CMK (cell line): ENCODE data around the gene SLIT3.

Experiments used
- DNase-seq: peaks from one replicate; pipeline ENCODE4 v3.0.0-alpha.2; 2010; ENCODE audit warnings: low read depth

SLIT3 gene

DNA sequence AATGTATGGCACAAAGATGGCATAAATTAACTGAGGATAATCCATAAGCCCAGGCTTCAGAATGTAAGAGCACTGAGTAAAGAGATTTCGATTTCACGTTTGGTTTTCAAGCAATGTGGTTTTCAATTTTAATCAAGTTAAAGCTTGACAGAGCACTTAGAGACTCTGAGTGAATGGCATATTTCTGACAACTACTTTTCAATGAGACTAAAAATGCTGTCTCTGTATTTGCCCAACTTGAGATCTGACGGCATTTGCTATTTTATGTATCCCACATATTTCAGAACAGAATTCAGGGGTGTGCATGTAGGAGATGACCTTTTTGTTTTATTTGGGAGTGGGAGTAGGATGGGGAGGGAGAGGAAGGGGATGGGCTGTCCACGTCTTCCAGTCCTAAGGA is 441.5 kb downstream of the SLIT3 start:
- no peak for DNase-seq

DNA sequence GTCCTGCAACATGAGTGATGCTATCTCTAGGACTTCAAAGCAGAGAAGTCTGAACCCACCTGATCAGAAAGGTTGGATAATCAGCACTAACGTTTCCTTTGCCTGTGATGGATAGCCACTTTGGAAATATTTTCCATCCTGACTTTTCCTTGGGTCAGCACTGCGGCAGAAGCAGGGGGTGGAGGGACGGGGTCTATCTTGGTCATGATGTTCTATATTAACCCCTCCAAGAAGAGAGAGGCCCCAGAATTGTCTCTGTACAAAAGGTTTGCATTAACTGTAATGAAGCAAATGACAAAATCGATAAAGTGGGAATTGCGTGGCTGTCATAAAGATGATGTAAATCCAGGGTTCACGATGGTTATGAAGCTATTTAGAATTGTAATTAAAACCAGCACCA is 441.9 kb downstream of the SLIT3 start:
- no peak for DNase-seq

DNA sequence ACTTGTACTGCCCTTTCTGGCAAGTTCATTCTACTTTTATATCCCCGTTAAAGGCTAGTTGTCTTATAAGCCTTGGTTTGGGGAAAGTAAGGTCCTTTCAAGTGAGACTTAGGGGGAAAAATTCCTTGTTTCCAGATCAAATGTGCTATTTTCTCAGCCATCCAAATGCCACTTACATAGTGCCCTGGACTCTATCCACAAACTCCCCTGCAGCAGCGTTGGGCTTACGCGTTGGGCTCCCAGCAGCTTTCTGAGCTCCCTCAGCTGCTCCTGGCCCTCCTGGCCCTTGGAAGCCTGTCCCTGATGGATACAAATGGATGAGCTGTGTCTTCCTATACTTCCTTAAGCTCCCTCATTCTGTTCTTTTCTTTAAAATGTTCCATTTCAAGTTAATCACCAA is 442.6 kb downstream of the SLIT3 start:
- DNase-seq: no peak

DNA sequence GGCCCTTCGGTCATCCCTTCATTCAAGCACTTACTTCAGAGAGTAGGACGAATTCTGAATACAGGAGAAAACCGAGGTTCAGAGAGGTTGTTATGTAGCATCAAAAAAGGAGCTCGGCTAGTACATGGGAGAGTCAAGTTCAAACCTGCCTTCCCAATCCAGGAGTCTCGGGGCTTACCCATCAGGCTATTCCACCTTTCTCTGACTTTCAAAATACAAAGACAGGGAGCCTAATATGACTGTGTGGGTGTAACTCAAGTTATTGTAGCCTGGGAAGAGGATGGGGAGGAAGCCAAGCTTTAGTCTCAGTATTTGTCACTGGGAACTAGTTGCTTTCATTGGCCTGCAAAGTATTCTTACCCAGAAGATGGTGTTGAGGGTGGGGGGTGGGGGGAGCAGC is 447.0 kb downstream of the SLIT3 start:
- DNase-seq: no peak

DNA sequence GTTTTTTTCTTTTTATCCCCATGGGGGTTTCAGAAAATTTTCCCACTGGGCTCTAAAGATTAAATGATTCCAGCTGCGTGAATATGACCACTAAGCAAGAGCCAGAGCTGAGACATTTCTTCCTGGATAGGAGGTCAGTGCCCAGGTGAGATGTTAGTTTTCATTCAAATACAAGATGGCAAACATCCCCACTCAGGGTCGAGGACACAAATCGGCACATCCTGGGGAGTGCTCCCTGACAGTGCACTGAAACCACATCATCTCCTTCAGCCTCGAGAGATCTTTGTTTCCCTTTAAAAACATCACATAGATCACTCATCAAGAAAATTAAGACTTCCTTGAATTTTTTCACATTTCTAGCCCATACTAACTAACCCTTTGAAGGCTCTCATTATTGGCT is 448.6 kb downstream of the SLIT3 start:
- DNase-seq: no peak

DNA sequence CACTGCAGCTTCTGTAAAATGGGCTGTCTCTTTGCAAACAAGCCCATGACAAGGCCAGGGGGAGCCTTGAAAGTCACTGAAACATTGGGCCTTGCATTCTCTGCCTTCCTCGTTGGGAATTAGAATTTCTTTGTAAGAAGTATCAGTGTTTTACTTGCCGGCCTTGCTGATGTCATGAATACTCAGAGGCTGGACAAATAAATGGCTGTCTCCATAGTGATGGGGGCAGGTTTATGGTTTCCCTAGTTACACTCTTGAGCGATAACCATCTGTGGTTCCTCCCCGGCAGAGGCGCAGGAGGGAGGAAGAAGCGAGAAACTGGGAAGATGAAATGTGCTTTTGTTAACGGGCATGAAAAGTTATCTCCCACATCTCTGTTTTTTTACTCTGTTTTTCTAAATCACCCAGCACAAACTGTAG is 449.0 kb downstream of the SLIT3 start:
- peak; percentile 20 for DNase-seq

DNA sequence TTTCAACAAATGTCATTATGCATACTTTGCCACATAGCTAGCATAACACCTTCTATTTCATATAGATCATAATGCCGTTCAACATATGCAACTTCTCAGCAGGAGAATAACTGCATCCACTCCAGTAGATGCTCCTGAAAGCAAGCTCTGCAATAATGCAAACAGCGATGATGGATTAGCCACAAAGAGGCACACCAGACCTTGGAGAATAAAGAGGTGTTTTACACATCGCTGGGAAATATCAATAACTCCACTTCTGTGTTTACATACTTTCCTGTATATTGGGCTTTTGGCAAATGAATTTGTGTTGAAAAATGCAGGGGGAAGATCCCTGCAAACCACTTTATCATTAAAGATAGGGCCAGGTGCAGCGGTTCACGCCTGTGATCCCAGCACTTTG is 450.3 kb downstream of the SLIT3 start:
- no peak for DNase-seq

DNA sequence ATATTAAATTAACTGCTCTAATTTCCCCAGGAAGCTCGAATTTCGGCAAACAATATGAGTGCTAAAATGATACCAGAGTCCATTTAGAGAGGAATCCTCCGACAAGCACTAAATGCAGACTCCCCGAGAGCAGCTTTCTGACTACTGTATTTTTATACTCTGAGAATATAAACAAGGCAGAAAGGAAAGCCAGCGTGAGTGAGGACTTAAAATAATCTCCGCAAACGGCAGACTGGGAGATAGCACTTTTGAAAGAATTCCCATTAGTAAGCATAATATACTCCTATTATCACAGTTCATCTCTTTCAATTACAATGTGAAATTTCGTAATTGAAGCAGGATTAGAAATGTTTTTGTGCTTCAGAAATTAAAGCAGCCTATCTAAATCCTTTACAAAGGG is 452.4 kb downstream of the SLIT3 start:
- no peak for DNase-seq

DNA sequence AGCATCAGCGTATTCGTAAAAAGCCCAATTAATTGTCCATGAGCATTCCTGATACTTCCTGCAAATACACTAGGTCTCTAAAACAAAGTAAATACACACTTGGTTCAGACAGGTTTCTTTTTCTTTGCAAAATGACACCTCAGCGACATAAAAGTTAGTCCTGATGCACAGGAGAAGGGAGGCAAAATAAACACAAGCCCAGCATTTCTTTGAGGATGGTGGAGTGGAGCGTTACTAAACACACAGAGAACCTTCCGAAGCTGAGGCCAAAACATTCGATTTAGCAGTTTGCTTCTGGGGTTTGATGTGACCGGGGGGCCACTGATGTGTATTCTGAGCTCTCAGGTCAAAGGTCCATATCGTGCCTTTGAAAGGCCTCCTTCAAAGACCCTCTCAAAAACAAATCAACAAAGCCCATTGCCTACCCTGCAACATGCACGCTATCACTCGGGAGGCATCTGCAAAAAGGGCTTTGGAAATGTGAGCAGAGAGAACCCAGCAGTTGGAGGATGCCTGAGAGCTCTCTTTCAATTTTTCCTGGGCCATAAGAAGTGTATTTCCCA is 453.3 kb downstream of the SLIT3 start:
- DNase-seq: no peak

DNA sequence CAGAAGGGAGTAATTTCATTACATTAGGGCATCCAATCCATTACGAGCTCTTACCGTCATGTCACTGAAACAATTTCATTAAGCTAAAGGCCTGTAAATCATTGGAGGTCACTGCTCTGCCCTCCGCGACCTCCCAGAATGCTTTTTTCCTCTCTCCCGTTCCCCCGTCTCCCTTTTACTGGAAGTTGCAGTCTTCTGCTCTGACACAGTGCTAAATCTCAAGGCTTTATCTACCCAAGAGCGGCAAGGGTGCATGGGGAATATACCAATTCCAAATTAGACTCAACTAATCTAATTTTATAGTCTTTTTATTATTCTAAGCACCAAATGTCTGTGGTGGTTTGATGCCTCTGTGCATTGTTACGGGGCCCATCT is 456.0 kb downstream of the SLIT3 start:
- DNase-seq: no peak

DNA sequence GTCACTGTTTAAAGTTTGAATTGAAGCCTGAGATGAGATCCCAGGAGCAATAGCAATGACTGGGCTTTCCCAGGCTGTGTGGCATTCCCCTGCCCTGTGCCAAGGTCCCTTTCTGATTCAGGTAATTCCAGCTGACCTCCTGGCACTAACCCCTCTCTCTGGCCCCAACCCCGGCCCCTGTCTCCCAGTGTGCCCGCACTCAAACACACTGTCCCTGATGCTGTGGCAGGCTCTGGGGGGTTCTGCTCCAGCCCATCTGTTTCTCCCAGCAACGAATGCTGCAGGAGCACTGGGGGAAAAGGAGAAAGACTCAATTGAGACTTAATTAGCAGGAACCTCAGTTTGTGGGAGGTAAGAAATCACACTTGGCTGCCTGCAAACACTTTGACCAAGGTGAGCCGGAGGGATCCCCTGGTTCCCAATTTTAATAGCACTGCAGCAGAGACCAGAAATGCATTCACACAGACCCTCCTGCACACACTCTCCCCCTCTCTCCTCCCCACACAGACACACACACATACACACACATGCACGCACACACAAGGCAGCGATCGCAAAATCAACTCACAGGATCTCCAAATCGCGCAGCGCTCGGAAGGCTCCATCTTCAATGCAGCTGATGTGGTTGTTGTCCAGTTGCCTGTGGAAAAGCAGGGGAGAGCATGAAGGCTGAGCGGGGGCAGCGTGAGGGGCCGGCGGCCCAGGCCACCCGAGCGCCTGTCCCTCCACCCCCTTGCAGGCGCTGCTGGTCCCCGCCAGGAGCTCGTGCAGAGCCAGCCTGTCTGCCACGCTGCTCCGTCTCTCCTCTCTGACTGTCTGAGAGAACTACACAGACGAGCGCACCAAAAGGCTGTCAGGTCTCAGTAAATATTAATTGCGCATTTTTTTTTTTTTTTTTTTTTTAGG is 456.7 kb downstream of the SLIT3 start:
- no peak for DNase-seq

DNA sequence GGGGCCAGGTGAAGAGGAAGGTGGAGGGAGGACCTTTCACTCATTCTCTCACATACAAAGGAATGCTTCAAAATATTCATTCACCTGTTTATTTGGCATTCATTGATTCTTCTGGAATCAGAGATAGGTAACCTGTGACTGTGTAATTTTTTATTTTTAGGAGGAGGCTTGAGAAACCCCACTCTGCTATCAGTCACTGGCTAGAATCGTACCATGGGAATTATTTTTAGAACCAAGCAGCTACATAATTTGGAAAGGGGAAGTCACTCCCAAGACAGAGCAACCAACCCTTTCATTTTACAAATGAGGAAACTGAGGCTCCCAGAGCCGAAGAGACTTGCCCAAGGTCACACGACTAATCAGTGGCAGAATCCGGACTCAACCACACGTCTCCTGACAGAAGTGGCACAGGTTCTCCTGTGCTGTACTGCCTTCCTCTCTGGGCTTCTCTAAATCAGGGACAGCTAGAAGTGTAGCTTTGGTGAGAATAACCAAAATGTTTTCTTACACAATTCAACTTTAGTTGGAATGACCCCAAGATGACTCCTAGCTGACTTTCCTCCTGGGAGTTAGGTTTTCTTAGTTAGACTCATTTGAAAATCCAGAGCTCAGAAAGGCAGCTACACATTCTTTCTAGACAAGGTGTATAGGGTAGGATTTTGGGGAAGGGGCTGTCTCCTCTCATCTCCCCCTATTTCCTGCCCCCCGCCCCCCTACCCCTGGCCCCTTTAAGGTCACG is 457.5 kb downstream of the SLIT3 start:
- DNase-seq: no peak

DNA sequence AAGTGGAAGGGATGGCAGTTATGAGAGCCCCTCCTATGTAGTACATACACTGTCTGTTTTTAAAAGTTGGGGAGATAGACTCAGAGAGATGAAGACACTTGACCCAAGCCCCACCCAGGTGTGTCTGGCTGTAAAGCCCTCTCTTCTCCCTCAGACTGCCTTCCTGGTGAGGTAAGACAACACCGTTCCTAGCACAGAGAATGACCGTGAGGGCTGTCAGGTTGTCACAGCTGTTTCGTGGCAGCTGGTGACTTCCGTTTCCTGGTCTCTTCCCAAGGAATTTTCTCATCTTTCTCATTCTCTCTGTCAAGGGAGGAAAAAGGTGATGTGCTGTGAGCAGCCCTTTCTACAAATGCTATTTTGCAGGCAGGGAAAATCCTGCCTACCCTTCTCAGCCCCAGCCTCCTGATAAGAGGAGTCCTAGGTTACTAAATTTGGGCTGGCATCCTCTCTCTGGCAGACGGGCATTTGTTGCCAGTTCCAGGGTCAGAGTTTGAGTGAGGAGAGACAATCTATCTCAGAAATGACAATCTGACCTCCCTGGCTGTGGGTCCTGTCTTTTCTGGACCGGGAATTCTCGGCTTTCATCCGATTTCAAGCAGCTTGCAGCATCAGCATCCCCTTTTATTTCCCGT is 458.3 kb downstream of the SLIT3 start:
- no peak for DNase-seq

DNA sequence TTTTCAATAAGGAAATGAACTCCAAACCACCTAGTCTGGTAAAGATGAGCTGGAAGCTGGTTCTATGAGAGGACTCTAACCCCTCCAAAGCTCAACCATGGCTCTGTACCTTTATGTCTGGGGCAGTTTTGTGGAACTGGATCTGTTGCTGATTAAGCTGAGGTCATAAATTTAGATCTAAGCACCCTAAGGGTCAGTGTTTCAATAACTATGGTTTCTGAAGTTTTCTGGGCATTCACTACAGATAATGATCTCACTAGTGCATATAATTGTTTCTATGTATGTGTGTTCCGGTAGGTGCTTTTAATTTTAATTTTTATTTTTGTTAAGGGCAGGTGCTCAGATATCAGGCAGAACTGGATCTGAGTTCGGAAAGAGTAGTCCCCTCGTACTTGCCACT is 463.1 kb downstream of the SLIT3 start:
- no peak for DNase-seq

DNA sequence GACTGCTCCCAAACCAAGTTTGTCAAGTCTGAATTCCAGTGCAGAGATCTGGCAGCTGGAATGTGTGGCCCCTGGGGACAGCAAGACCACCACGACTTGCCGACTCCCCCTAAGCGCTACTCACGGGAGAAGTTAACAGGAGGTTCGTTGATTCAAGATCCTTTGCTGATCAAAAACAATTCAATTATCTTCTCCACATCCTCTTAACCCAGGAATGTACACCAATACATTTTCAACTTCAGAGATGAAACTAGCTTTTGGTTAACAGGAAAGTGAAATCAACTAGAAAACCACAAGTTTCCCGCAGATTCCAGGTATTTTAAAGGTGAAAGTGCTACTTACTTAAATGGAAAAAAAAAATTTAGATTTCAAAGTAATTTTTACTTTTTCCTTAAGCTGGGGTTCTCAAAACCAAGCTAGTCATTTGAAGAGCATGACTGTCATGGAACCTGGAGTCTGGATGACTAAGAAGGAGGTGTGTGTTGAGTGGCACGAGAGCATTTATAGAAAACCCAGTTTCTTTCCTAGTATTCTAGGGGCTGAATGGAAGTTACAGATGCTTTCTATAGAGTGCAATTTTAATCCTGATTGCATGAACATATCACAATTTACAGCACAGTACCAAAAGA is 464.2 kb downstream of the SLIT3 start:
- no peak for DNase-seq

DNA sequence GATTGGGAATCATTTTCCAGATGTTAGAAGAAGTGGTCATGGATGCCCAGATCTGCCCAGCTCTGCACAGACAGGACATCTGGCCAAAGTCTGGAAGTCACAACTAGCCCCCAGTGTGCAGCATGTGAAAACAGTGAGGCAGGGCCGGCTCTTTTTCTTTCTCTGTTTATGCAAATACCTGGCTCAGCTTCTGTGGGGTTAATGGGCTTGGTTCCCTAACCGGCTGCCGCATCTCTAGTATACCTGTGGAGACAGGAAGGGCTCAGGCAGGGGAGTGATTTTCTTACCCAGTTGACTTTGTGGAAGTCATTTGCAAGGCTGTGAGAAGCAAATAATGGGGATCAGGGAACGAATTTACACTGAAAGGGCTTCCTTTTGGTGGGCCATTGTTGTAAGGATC is 467.0 kb downstream of the SLIT3 start:
- DNase-seq: no peak

DNA sequence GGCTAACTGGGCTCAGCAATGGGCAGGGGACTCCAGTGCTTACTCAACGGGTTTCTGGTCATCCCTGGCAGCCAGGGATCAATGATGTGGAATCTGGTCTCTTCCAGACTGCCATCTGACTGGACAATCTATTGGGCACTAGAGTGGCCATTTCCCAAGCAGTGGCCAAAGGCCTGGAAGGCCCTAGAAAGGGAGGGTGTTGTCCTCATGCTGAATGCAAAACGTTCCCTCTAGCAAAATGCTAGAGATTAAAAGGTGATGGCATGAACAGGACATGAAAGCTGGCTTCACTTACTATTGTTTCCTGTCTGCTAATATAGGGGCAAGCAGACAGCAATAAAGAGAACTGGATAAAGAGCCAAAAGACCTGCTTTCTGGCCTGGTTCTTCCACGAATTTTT is 467.6 kb downstream of the SLIT3 start:
- DNase-seq: no peak

DNA sequence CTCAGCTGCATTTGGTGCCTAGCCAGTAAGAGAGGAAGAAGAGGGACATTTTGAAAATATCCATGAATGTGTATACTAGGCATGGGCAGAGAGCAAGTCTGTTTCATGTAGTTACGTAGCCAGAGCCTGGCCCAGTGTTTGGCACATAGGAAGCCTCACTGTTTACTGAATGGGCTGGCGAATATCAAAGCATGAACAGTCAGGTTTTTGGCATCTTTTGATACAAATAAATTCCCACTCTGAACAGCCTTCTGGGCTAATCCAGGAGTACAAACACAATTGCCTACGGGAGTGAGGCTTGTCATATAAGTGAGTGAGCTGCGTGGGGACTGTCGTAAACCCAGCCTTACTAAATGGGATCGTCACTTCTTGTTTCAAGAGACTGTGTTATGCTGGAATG is 468.6 kb downstream of the SLIT3 start:
- DNase-seq: no peak

DNA sequence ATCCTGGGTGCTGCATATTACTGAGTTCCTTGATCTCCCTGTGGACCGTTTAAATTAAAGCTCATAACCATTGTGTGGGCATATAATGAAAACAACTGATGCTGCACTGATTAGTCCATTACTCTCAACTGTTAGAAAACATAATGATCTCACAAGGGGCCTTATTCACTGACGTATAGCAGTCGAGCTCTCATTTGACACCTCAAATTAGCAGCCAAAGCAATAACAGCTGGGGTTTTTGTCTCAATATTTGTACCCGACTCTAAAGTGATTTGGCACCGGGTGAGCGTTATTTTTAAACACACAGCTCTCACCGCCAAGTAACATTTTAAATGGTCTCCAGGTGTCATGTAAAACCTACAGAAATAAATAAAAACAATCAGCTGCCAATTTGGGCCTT is 469.6 kb downstream of the SLIT3 start:
- no peak for DNase-seq

DNA sequence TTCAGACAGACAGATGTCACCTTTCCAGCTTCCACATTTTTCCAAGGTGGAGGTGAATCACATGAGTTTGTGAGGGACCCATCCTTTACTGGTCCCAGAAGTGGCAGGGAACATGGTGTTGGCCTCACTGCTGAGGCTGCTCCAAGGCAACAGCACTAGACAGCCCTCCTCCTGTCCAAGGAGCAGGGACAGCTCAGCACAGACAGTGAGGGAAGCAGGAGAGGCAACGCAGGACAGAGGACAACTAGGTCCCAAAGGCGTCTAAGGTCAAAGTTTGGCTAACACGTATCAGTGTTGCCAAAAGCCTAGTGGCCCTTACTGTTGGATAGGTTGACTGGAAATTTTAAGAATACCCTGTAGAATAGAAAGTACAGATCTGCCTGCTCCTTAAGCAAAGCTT is 470.1 kb downstream of the SLIT3 start:
- no peak for DNase-seq

DNA sequence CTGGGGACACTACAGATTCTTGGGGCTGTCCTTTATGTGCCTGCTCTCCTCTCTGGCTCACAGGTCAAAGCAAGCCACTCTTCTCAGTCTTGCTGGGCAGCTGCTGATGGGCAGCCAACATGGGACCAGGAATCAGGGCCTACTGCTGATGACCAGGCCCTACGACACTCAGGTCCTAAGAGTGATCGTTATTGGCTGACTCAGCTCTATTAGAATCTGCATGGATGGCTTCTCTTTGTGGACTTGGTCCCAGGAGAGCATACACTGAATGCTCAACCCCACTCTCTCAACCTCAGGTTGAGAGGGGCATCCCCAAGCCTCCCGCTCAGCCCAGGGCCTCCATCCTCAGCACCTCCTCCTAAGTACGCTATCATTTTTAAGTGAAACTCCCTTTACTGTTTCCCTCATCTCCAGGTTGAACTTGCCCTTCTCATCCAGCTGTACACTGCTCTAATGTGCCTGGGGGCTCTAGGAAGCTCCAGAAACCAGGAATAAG is 471.0 kb downstream of the SLIT3 start:
- no peak for DNase-seq

DNA sequence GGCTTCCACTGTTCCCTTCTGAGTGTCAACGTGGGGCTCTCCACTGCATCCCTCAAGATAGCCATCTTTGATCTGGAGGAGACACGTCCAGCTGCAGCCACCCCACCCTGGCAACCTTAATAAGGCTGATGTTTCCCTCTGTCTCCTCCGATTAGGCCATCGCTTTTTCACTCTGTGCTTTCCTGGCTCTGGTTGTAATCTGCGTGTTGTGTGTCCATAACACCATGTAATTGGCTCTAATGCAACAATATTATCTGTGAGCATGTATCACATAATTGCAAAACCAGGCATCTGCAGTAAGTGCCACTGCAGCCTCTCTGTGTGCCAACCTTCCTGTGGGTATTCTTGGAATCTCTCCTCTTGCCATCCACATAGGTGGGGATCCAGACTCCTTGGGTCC is 471.9 kb downstream of the SLIT3 start:
- DNase-seq: no peak
